Fibroblast of skin of scalp (primary cell): ENCODE results near the gene IFRD1.
"Not testable (repeated sequence)": the region's sequence is repeated elsewhere in the genome, so short reads cannot be mapped to it uniquely, and the experiment has no call there.

Experiments used
- DNase-seq: peaks from one replicate; pipeline ENCODE4 v3.0.0-alpha.2; 2013

IFRD1 gene

GRCh38 chr7:112516418-112516817, 66.2 kb downstream of the IFRD1 start:
- not testable (repeated sequence) for DNase-seq

GRCh38 chr7:112517487-112517886, 67.2 kb downstream of the IFRD1 start:
- no peak for DNase-seq

- no peak for DNase-seq
Observed at GRCh38 chr7:112520787-112521186, 70.5 kb downstream of the IFRD1 start.

- DNase-seq = no peak
Observed at GRCh38 chr7:112521942-112522341, 71.7 kb downstream of the IFRD1 start.

GRCh38 chr7:112523871-112524270, 73.6 kb downstream of the IFRD1 start:
- DNase-seq = no peak
